PFSK-1 (cell line): ENCODE data around the gene RGS16.

Source experiments
- FOXP2 ChIP-seq: optimal IDR thresholded peaks from 2 replicates; pipeline ENCODE3; 2011; ENCODE audit warnings: borderline replicate concordance, control low read depth, inconsistent platforms; ENCODE audit not compliant: insufficient read depth; ENCODE audit errors: extremely low read length, extremely low read depth
- POLR2AphosphoS5 ChIP-seq: IDR thresholded peaks from 2 replicates; pipeline ENCODE4 v1.6.1; 2012; ENCODE audit warnings: low read depth, mild to moderate bottlenecking, control low read depth, low read length, moderate library complexity
- SIN3A ChIP-seq: IDR thresholded peaks from 2 replicates; pipeline ENCODE4 v1.6.1; 2012; ENCODE audit warnings: mild to moderate bottlenecking, low read length, moderate library complexity, borderline replicate concordance; ENCODE audit not compliant: insufficient read depth
- TAF1 ChIP-seq: IDR thresholded peaks from 2 replicates; pipeline ENCODE4 v1.6.1; 2012; ENCODE audit warnings: low read length, control low read depth, borderline replicate concordance; ENCODE audit not compliant: insufficient read depth
- TF ChIP-seq, protein P1 (sequence below), 2 experiments: IDR thresholded peaks; 2 replicates each; pipeline versions ENCODE4 v1.6.1 to v1.8.0; 2011 to 2012; ENCODE audit warnings: low read depth in 2 of 2, low read length in 2 of 2, control low read depth in 1 of 2, inconsistent platforms in 1 of 2, mild to moderate bottlenecking in 1 of 2, moderate library complexity in 1 of 2; ENCODE audit not compliant: insufficient read depth in 1 of 2

DNA sequence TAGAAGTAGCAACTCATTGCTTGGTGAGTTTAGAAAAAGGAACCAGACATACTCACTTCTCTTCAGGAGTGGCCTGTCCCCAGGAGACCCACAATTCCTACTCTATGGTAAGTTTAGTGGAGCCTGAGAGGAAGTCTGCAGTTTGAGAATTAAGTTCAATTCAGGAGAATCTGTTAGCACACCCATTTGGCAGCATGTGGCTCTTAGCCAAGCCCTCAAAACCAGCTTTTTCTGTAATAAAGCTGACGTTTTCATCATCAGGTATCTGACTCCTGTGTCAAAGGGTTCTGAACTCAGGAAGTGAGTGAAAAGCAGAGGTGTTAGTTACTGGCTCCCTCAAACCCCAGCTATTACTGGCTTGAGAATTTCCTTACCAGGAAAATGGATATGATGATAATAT lies 20.4 kb upstream of the RGS16 start:
- TF ChIP-seq POLR2AphosphoS5 (no peak), FOXP2 (no peak), SIN3A (no peak), TAF1 (no peak)
- TF ChIP-seq, protein P1, sequence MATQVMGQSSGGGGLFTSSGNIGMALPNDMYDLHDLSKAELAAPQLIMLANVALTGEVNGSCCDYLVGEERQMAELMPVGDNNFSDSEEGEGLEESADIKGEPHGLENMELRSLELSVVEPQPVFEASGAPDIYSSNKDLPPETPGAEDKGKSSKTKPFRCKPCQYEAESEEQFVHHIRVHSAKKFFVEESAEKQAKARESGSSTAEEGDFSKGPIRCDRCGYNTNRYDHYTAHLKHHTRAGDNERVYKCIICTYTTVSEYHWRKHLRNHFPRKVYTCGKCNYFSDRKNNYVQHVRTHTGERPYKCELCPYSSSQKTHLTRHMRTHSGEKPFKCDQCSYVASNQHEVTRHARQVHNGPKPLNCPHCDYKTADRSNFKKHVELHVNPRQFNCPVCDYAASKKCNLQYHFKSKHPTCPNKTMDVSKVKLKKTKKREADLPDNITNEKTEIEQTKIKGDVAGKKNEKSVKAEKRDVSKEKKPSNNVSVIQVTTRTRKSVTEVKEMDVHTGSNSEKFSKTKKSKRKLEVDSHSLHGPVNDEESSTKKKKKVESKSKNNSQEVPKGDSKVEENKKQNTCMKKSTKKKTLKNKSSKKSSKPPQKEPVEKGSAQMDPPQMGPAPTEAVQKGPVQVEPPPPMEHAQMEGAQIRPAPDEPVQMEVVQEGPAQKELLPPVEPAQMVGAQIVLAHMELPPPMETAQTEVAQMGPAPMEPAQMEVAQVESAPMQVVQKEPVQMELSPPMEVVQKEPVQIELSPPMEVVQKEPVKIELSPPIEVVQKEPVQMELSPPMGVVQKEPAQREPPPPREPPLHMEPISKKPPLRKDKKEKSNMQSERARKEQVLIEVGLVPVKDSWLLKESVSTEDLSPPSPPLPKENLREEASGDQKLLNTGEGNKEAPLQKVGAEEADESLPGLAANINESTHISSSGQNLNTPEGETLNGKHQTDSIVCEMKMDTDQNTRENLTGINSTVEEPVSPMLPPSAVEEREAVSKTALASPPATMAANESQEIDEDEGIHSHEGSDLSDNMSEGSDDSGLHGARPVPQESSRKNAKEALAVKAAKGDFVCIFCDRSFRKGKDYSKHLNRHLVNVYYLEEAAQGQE (IDR thresholded peaks at IDR 0.05; ENCODE audit: insufficient read depth in 1 of 2, low read depth in 2 of 2, low read length in 2 of 2): no peak
